Panc1 (cell line): ENCODE results near the gene DPH1. TPM values are rescaled to one million over a fixed set of nuclear protein-coding genes. Genes with fewer than 3 reads are reported as not detected.
A peak's percentile ranks its signal among the peaks of the same experiment; 100 is the strongest.

Experiments
- ATAC-seq: fragments of 200-7000 bp; cut with Tn5 transposase; 2 replicates; pipeline ENCODE4 v1.9.1; 2020; ENCODE audit warnings: mild to moderate bottlenecking, moderate library complexity
- BruUV-seq: library from RNA; stranded (reverse); fragments of 400-500 nt; replicated peaks from 2 replicates; lab custom pipeline; 2021; lab: Mats Ljungman, UMichigan
- CTCF ChIA-PET: fragments of 300-600 bp; sonication (Branson Sonifier 250); formaldehyde crosslinking; loops from one replicate; lab custom pipeline; 2022; ENCODE audit warnings: antibody characterized with exemption; lab: Charles Lee
- POLR2A ChIA-PET: fragments of 300-600 bp; sonication (Branson Sonifier 250); formaldehyde crosslinking; loops from one replicate; lab custom pipeline; 2022; ENCODE audit warnings: antibody characterized with exemption; lab: Charles Lee
- DNase-seq: peaks from one replicate; pipeline ENCODE4 v3.0.0-alpha.2; 2010; ENCODE audit warnings: low read depth, low spot score
- H3K27ac ChIP-seq: 2 replicates; pipeline ENCODE4 v1.5.1; 2011; ENCODE audit warnings: mild to moderate bottlenecking, low read length, inconsistent platforms
- H3K27me3 ChIP-seq: fragments of 200-500 bp; sonication (Bioruptor generic); 2 replicates; pipeline ENCODE4 v1.6.0; 2014; ENCODE audit warnings: low read length, inconsistent platforms; ENCODE audit not compliant: control insufficient read depth, insufficient read depth
- H3K36me3 ChIP-seq: fragments of 200-500 bp; sonication (Bioruptor generic); 2 replicates; pipeline ENCODE4 v1.5.1; 2014; ENCODE audit warnings: inconsistent platforms, mild to moderate bottlenecking, low read length, moderate library complexity; ENCODE audit not compliant: control insufficient read depth, insufficient read depth
- H3K4me1 ChIP-seq: 2 replicates; pipeline ENCODE4 v1.5.1; 2011; ENCODE audit warnings: inconsistent platforms, mild to moderate bottlenecking, low read length, moderate library complexity; ENCODE audit not compliant: control insufficient read depth, insufficient read depth
- H3K4me3 ChIP-seq, 2 experiments: 2 replicates each; pipeline ENCODE4 v1.5.1; 2011 to 2012; ENCODE audit warnings: low read depth in 2 of 2, low read length in 2 of 2, mild to moderate bottlenecking in 2 of 2, inconsistent platforms in 1 of 2, moderate library complexity in 1 of 2
- H3K9me3 ChIP-seq: fragments of 200-500 bp; sonication (Bioruptor generic); 2 replicates; pipeline ENCODE4 v1.5.1; 2014; ENCODE audit warnings: low read depth, mild to moderate bottlenecking, inconsistent platforms, low read length, moderate library complexity; ENCODE audit not compliant: control insufficient read depth, insufficient read depth
- CTCF ChIP-seq: fragments of 450-650 bp; IDR thresholded peaks from 2 replicates; pipeline ENCODE4 v1.5.1; 2017; ENCODE audit warnings: mild to moderate bottlenecking
- POLR2AphosphoS5 ChIP-seq: IDR thresholded peaks from 2 replicates; pipeline ENCODE4 v1.6.1; 2012; ENCODE audit warnings: mild to moderate bottlenecking, low read depth, low read length, moderate library complexity
- REST ChIP-seq, 2 experiments: IDR thresholded peaks; 2 replicates each; pipeline ENCODE4 v1.6.1; 2011 to 2012; ENCODE audit warnings: low read depth in 2 of 2, control low read depth in 1 of 2, low read length in 1 of 2, mild to moderate bottlenecking in 1 of 2, moderate library complexity in 1 of 2; ENCODE audit not compliant: insufficient read depth in 1 of 2
- SIN3A ChIP-seq: IDR thresholded peaks from 2 replicates; pipeline ENCODE4 v1.6.1; 2012; ENCODE audit warnings: low read depth, mild to moderate bottlenecking, low read length, moderate library complexity, borderline replicate concordance; ENCODE audit not compliant: insufficient read depth
- TCF7L2 ChIP-seq: IDR thresholded peaks from 2 replicates; pipeline ENCODE4 v1.6.1; 2011; ENCODE audit warnings: mild to moderate bottlenecking, low read depth, low read length, inconsistent platforms
- in situ Hi-C: cut with HindIII; loops from 2 replicates; pipeline ENCODE4 v1.10.0; 2016; ENCODE audit warnings: low sequenced_read_pairs, low pct_unique_long_range_greater_than_20kb
- intact Hi-C: fragments of 100-400 bp; cut with micrococcal nuclease; formaldehyde crosslinking; loops from one replicate; pipeline ENCODE4 v1.10.0; 2022; ENCODE audit not compliant: unreplicated experiment
- total RNA-seq: library from RNA; stranded (reverse); gene quantifications from one replicate; pipeline ENCODE4 v1.2.1, GENCODE V29; 2021; ENCODE audit not compliant: unreplicated experiment

The DPH1 gene
- total RNA-seq, 1 experiment from 2014 or later: 24.3 TPM

- TF ChIP-seq POLR2AphosphoS5 (peak; percentile 93), SIN3A (no peak), TCF7L2 (no peak), REST (IDR thresholded peaks at IDR 0.05; ENCODE audit: insufficient read depth in 1 of 2, low read depth in 2 of 2, low read length in 1 of 2) (0 out of 4 replicates have a peak, but pooled peaks of 1 of the 2 experiments have one; percentile 41), CTCF (peak; percentile 71)
- Histone ChIP-seq H3K4me1 (peaks cover 12% of the 10 kb centered on the region), H3K9me3 (no peaks in the 10 kb centered on the region), H3K36me3 (0 out of 2 replicates have a peak, but pooled peaks cover 3% of the 10 kb centered on the region), H3K27ac (peak within 1 kb of the TSS; percentile 98), H3K27me3 (no peaks in the 10 kb centered on the region), H3K4me3 (peak within 1 kb of the TSS; percentile 72 to 77)
- ChIA-PET POLR2A (no interaction called here), CTCF (no interaction called here)
- DNase-seq (peak; percentile 61), ATAC-seq (peak; percentile 97)
- BruUV-seq: no TSS peak
- in situ Hi-C loops (no loop called here), intact Hi-C loops (no loop called here)
Measured at GRCh38 chr17:2041561-2042389, 11.8 kb downstream of the DPH1 start, which contains the start of gene OVCA2. Gene OVCA2, plus strand, starts transcription at chr17:2042022. Its CDS starts 26 bp downstream, at chr17:2042048.

GRCh38 chr17:2042390-2042847 lies 12.5 kb downstream of the DPH1 start:
- H3K4me3 ChIP-seq: peak overlapping the region; percentile 72 to 77
- BruUV-seq: no TSS peak
- H3K9me3 ChIP-seq: no peaks in the 10 kb centered on the region
- ChIA-PET CTCF (no interaction called here), POLR2A (no interaction called here)
- peak overlapping the region; percentile 98 for H3K27ac ChIP-seq
- ATAC-seq (peak; percentile 18; the same call in 1 of the 2 replicates), DNase-seq (no peak)
- intact Hi-C loops: no loop called here
- H3K4me1 ChIP-seq: peaks cover 12% of the 10 kb centered on the region
- no peak for TF ChIP-seq REST (IDR thresholded peaks at IDR 0.05; ENCODE audit: insufficient read depth in 1 of 2, low read depth in 2 of 2, low read length in 1 of 2)
- TF ChIP-seq POLR2AphosphoS5: no peak
- no peak for TF ChIP-seq TCF7L2
- TF ChIP-seq CTCF: no peak
- no peak for TF ChIP-seq SIN3A
- in situ Hi-C loops: no loop called here
- 0 out of 2 replicates have a peak, but pooled peaks cover 3% of the 10 kb centered on the region for H3K36me3 ChIP-seq
- no peaks in the 10 kb centered on the region for H3K27me3 ChIP-seq
